Hematopoietic multipotent progenitor cell treated with erythropoietin and hydrocortisone succinate and interleukin-3 and kit ligand, for 15 days (in vitro differentiated cells): ENCODE data around the gene PLPP6.
A peak's percentile ranks its signal among the peaks of the same experiment; 100 is the strongest.
"Not testable (repeated sequence)": the region's sequence is repeated elsewhere in the genome, so short reads cannot be mapped to it uniquely, and the experiment has no call there.

Experiments used
- DNase-seq: peaks from one replicate; pipeline ENCODE4 v3.0.0-alpha.2; 2015; ENCODE audit warnings: low spot score

The PLPP6 gene

DNA sequence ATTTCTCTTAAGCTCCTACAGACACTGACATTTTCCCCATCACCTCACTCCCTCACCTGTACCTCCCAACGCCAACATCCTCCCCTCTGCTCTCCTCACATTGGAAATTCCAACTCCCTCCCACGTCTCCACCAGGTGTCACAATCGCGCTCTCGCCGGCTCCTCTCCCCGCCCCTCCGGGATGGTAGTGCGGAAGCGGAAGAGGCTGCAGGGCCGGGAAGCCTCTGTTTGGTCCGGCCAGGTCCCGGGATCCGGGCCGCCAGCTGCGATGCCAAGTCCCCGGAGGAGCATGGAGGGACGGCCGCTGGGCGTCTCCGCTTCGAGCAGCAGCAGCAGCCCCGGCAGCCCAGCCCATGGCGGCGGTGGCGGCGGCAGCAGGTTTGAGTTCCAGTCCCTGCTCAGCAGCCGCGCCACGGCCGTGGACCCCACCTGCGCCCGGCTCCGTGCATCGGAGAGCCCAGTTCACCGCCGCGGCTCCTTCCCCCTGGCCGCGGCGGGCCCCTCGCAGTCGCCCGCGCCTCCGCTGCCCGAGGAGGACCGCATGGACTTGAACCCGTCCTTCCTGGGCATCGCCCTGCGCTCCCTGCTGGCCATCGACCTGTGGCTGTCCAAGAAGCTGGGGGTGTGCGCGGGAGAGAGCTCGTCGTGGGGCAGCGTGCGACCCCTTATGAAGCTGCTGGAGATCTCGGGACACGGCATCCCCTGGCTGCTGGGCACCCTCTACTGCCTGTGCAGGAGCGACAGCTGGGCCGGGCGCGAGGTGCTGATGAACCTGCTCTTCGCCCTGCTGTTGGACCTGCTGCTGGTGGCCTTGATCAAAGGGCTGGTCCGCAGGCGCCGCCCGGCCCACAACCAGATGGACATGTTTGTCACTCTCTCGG is at the start of gene PLPP6:
TSS of gene PLPP6 (plus strand) at position 187 of the 881 bp plus-strand sequence. CDS start at position 269, 82 bp downstream.
- DNase-seq = peak; percentile 76

- DNase-seq = no peak
Measured at GRCh38 chr9:4614627-4615026, 47.5 kb upstream of the PLPP6 start.

GRCh38 chr9:4615251-4615650 is 46.8 kb upstream of the PLPP6 start:
- no peak for DNase-seq

DNA sequence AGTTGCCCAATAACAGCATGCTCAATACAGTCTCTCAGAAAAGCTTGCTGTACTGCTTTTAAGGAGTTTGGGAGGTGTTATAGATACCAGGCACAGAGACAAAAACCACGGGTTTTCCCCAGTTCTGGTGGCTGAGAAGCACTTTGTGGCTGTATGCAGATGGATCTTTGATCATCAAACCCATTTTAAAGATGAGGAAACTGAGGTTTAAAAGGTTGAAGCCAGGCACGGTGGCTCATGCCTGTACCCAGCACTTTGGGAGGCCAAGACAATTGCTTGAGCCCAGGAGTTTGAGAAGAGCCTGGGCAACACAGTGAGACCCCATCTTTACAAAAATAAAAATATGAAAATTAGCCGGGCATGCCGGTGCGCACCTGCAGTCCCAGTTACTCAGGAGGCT is 46.3 kb upstream of the PLPP6 start:
- DNase-seq = no peak

GRCh38 chr9:4617752-4618151 is 44.3 kb upstream of the PLPP6 start:
- no peak for DNase-seq

DNA sequence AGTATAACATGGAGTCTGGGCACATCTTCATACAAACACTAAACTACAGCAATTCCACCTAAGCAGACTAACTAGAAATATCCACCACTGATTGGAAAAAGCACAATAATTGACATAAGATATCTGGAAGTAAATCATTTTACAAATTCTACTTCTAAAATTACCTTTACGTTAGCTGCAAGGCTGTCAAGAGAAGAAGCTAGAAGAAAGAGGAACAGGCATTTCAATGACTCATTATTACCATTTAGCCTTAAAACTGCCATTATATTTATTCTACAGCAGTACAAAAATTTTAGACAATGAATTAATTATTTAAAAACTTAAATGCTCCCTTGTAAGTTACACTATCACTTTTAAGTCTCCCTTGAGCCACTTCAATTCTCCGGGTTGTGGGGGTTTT is 43.4 kb upstream of the PLPP6 start:
- no peak for DNase-seq

- DNase-seq = no peak
Measured at GRCh38 chr9:4620057-4620765, 41.9 kb upstream of the PLPP6 start.

- DNase-seq = no peak
Measured at GRCh38 chr9:4620881-4621555, 41.1 kb upstream of the PLPP6 start.

DNA sequence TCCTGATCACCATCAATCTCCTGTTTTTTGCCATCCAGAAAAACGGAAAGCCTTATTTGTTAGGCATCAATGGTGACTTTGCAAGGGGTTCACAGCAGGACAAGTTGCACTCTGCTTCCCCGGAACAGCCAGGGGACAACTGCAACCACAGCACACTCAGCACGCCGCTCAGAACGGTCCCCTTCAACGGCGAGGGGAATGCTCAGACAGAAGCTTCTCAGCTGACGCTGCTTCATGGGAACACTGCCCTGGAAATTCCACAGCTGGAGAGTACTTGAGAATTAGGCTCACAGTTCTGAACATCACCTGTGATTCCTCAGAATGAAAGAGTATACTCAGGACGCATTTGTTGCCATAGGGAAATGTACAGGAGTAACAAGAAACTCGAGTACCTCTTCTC is 40.1 kb upstream of the PLPP6 start:
- DNase-seq = no peak

- no peak for DNase-seq
Measured at GRCh38 chr9:4630836-4631235, 31.3 kb upstream of the PLPP6 start.

- no peak for DNase-seq
Measured at GRCh38 chr9:4638968-4639367, 23.1 kb upstream of the PLPP6 start.

DNA sequence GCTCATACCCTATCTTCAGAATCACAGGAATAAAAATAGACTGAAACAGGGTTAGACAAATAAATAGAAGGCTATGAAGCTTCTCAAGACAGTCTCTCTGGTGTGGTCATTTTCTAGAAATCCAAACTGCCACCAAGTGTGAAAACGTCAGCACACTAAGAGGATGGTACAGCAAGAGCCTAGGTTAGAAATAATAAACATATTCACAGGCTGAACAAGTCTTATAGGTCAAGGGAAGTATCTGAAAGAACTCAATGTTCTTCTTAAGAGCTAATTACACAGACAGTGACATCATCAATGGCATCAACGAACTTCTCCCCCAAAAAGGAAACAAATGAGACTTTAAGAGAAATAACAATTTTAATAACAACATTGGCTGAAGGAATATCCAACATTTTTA is 22.7 kb upstream of the PLPP6 start:
- no peak for DNase-seq

DNA sequence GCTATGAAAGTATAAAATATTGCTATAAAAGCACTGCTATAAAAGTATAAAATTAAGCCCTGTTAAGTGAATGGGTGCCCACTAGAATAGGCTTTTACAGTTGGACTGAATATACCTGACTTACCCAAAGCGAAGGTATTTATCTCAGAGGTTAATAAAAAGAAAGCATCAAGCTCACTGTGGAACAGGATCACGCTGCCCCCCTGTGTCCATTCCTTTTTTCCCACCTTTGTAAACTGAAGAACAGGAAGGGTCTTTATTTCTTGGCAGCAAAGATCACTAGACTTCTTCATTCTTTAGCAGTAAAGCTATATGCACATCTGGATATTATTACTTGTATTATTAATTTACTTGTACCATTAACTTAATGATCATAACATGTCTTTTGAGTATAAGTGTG is 22.1 kb upstream of the PLPP6 start:
- no peak for DNase-seq

DNA sequence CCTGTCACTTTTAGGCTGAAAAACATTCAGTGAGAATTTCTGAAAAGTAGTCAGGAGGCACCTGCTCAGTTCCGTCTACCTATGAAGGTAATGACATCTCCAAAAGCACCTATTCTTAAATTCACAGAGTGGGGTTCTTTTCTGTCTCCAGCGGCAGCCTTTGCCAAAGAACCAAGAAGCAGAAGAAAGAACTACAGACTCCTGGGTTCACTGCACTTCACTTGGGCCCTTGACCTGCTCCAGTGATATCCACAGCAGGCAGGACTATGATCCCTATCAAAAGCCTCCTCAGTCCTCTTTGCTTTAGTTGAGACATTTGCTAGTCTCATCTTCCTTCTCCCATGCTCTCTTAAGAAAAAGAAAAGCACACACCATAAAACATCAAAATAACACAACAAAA is 19.7 kb upstream of the PLPP6 start:
- no peak for DNase-seq

DNA sequence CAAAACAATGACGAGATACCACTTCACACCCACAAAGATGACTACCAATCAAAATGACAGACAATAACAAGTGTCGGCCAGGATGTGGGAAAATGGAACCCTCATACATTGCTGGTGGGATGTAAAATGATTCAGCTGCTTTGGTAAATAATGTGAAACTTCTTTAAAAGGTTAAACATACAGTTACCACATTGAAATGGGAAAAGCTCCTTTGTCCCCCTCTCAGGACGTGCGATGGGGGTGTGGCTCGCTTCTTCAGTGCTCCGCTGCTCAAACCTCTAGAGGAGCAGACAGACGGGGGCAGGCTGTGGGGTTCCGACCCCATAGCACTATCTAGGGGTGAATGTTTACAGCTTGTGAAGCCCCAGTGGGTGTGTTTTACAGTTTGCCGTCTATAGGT is 8.0 kb upstream of the PLPP6 start:
- DNase-seq = no peak

DNA sequence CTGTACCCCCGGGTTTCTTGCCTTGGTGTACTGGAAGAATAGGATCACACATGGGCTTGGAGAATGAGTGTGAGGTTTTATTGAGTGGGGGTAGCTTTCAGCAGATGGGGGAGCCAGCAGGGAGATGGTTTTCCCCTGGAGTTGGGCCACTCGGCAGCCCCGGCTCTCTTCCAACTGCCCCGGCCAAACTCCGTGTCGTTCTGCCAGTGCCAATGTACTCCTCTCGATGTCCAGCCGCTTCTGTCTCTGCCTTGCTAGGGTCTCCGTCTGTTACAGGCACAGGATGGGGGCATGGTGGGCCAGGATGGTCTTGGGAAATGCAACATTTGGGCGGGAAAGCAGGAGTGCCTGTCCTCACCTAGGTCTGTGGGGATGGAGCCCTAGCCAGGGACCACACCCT is 7.6 kb upstream of the PLPP6 start:
- no peak for DNase-seq

- not testable (repeated sequence) for DNase-seq
Measured at GRCh38 chr9:4656196-4656595, 5.9 kb upstream of the PLPP6 start.

DNA sequence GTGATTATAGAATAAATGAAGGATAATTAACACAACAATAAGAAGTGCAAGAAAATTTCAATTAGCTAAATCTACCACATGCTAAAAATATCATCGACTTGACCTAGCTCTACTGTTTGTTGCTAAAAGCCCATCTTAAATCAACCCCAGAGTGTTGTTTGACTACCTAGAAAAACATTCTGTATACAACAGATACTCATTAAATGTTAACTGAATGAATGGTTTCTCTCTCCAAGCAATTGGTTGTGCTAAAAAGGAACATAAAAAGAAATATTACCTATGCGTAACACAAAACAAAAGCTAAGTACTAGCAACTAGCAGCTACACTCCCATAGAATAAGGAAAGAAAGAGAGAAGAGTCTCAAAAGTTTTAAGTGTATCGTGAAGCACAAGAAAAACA is 5.5 kb upstream of the PLPP6 start:
- DNase-seq = no peak

- no peak for DNase-seq
Measured at GRCh38 chr9:4657426-4658159, 4.5 kb upstream of the PLPP6 start.

GRCh38 chr9:4660665-4661064 is 1.4 kb upstream of the PLPP6 start:
- DNase-seq = not testable (repeated sequence)

DNA sequence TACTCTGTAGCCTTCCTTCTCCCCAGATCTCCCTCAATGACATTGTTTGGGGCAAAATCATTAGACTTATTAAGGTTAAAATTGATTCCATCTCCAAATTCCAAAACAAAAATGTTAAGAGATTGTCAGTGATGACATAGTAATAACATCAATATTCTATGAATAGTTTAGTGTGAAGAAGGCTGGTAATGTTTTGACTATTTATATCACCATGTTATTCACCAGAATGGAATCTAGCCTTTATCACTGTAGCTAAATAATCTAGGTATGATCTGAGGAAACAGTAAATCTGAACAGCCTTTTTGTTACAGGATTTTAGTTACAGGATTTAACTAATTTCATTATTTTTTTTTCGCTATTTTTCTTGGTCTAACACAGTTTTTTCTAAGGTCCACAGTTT is 929 bp upstream of the PLPP6 start:
- no peak for DNase-seq

GRCh38 chr9:4661611-4662010 is 483 bp upstream of the PLPP6 start:
- no peak for DNase-seq
